Activated T-helper 1 cell treated with Interleukin-2 at 50 U/mL for 16 hours (primary cell): ENCODE results near the gene MMP24.
A peak's percentile ranks its signal among the peaks of the same experiment; 100 is the strongest.
"Not testable (repeated sequence)": the region's sequence is repeated elsewhere in the genome, so short reads cannot be mapped to it uniquely, and the experiment has no call there.

ENCODE experiments used
- DNase-seq: peaks from one replicate; pipeline ENCODE4 v3.0.0-alpha.2; 2020; ENCODE audit warnings: low read depth

MMP24 gene

DNA sequence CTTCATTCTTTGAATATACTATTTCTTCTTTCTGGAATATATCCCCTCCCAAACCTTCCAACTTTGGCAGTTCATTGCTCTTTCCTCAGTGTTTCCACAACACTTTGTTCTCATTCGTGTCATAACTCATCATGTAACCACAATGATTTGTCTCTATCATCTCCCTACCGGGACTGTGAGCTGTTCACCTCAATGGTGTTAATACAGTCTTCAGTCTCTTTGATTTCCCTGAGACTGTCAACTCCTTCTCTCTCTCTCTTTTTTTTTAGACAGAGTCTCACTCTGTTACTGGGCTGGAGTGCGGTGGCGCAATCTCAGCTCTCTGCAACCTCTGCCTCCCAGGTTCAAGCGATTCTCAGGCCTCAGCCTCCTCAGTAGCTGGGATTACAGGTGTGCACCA lies 2.5 kb upstream of the MMP24 start:
- DNase-seq, result no peak

DNA sequence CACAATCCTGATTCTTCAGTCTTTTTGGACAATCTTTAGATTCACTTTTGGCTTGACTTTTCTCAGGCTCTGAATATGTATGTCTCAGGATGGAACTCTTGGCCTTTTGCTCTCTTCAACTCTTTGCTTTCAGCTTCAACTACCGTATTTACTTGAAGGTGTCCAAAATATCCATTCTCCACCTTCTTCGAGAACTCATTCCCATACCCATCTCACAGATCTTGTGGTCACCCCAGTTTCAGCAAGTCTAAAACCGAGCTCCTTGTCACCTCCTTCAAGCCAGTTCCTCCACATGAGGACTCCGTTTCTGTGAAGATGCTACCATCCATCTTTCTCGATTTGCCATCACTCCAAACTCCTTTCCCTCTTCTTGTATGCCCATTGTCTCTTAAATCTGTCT lies 2.0 kb upstream of the MMP24 start:
- DNase-seq, result no peak

DNA sequence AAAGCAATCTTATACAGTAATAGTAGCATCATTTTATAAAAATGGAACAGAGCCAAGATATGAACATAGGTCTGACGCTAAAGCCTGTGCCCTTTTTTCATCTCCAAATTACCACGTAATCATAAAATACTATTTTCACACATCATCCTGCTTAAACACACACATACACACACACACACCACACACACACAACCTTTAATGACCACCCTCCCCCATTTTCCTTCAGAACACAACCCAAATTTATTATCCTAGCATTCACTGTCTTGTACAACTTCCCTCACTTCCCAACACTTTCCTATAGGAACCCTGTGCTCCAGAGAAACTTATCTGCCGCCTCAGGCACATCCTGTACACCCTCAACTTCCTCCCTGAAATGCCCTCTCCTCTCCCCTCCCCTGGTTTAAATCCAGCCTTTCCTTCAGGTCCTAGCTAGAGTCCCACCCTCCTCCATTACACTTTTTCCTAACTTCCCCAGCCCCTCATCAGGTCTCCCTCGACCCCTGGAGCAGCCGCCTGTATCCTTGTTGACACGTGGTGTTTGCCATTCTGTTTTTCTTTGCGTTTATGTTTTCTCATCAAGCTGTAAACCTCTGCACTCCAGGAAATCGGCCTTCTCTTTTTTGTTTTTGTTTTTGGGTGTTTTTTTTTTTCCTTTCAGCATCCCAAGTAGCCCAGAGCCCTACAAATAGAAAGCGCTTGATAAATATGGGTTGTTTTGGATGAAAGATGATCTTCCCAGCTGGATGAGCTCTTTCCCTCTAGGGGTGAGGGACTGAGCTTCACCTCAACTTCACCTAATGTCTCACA lies 968 bp upstream of the MMP24 start:
- DNase-seq, result no peak

DNA sequence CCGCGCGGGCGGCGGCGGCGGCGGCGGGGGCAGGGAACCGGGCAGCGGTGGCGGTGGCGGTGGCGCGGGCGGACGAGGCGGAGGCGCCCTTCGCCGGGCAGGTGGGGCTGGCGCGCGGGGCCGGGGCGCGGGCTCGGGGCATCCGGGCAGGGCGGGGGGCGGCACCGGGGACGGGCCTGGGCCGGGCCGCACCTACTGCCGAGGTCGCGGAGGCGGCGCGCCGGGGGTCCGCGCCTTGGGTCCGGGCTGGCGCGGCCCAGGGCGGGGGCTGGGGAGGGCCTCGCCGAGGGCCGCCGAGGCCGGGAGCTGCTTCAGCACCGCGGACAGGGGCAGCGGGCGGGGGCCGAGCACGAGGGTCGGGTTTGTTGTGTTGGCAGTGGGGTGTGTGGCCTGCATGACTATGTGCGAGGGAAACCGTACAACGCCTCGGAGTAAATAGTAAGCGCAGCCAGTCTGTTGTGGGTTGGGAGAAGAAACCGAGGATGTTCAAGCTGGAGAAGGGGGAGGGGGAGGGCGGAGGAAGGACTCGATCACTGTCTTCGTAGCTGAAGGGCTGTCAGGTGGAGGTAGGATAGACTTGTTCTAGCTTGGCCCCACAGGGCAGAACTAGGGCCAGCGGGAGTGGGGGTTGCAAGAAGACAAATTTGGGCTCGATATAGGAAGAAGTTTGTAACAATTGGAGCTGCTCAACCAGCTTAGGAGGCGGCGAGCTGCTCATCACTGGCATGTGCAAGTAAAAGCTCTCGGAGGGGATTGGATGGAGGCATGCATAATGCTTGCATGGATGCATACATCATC lies 593 bp downstream of the MMP24 start:
- DNase-seq, result peak; percentile 7

DNA sequence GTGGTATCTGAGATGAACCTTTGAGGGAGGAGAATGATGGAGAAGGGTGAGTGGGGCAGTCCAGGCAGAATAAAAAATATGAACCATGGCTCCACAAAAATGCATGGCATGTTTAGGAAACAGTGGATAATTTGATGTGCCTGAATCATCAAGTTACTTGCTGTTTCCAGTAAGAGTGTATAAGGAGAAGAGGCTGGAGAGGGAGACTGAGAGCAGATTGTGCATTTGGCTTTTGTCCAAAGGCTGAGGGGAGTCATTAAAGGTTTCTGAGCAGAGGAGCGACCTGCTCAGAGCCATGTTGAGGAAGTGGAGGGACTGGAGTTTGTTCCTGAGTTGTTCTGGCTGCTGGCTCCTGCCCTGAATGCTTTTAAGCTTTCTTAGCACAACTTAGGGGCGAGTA lies 6.1 kb downstream of the MMP24 start:
- no peak for DNase-seq

DNA sequence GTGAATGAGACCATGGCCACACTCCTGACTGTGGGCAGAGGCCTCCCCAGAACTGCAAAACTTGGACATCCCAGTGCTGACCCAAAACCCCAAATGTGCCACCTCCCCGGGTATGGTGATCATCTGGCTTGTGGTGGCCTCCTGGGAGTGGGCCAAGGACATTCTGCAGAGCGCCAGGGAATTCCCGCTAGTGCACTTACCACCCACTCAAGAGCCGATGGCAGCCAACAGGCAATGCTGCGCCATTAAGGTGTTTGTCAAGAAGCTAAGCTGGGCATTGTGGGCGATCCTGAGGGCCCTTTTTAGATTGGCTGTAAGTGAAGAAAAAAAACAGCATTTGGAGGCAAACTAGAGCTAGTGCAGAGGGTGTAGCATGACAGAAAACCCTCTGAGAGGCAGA lies 9.4 kb downstream of the MMP24 start:
- no peak for DNase-seq

DNA sequence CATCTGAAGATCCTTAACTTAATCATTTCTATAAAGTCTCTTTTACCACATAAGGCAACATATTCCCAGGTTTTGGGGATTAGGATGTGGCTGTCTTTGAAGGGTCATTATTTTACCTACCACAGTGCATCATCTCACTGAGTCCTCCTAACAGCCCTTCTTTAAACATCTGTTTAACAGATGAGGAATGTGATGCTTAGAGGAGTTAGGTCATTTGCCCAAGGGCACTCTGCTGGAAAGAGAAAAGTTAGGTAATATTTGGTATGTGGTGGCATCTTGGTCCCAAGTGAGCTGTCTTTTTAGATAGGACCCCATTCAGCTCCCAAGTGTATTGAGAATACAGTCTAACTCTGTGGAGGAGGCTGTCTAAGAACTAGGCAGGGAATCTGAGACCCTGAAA lies 11.0 kb downstream of the MMP24 start:
- DNase-seq, result no peak

DNA sequence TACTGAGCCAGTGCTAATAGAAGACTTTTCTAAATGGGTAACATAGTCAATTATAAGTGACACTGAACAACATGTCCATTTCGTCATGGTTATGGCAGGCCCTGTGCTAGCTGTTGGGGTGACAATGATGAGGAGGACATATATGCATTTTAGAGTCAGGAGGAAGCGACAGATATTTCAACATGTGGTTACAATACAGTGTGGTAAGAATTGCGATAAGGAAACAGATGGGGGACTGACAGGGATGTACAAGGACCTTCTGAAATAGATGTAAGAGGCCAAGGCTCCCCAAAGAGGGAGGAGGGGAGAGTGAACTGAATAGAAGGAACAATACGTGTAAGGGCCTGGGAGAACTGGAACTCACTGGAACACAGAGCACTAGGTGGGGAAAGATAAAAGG lies 11.7 kb downstream of the MMP24 start:
- DNase-seq, result no peak

DNA sequence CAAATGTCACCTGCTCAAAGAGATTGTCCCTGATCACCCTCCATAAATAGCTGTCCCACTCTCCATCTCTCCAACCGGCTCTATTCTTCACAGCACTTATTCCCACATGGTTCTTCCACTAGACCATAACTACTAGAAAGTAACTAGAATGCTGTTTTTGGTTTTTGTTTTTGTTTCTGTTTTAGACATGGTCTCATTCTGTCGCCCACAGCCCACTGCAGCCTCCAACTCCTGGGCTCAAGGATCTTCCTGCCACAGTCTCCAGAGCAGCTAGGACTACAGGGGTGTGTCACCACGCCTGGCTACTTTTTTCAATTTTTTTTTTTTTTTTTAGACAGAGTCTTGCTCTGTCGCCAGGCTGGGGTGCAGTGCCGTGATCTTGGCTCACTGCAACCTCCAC lies 12.2 kb downstream of the MMP24 start:
- no peak for DNase-seq

DNA sequence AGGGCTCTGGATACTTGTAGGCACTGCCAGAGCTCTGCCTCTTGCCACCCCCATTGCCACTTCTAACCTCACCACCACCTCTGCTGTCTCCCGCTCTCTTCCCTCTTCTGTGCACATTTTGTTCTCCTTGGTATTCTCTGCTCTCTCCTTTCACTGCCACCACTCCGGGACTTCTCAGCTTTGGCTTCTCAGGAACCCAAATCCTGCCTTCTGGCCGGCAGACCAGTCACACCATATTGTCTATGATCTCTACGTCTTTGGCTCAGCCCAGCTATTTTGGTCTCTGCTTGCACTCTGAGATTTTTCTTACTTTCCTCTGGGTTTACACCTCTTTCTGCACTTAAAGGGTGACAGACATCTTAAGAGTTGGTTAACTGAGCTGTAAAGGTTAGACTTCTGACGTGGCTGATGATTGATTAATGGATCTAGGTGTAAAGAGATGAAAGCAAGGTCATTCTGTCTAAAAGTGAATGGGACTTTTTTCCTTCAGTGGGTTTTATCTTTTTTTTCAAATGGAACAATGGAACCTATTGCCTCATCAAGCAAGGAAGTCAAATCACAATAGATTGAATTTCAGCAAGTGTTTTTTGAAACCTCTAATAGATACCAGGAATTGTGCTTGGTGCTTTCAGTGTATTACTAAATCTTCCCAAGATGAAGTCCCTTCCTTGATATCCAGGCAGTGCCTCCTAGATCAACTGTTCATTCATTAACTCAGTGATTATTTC lies 13.8 kb downstream of the MMP24 start:
- DNase-seq, result no peak

DNA sequence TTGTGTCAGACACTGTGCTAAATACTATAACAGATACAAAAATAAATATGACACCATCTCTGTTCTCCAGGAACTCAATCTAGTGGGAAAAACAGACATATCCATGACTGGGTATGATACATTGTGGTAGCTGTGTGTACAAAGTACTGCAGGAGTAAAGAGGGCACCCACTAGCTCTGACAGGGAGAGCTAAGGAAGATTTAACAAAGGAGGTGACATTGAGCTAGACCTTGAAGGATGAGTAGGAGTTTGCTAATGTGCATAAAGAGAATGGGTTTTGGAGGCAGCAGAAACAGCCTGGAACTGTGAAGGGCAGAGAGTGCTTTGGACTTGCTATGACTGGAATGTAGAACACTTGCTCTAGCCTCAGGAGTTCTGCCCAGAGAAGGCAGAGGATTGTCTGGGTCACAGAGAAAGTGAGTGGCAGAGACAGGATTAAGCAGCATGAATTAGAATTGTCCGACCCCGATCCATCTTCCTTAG lies 14.4 kb downstream of the MMP24 start:
- no peak for DNase-seq

DNA sequence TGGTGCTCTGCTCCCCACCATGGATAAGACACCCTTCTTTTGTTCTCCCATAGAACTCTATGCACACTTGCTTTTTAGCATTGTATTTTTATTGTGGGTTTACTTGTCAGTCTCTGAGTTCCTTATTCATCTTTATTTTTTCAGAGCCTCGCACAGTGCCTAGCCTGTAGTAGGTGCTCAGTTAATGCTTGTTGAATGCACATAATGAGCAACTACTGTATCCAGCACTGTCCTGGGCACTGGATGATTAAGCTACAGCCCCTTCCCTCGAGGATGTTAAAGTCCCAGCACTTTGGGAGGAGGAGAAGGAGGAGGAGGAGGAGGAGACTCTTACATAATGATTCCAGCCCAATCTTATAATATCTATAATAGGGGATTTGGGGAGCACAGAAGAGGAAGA lies 16.8 kb downstream of the MMP24 start:
- DNase-seq, result no peak

DNA sequence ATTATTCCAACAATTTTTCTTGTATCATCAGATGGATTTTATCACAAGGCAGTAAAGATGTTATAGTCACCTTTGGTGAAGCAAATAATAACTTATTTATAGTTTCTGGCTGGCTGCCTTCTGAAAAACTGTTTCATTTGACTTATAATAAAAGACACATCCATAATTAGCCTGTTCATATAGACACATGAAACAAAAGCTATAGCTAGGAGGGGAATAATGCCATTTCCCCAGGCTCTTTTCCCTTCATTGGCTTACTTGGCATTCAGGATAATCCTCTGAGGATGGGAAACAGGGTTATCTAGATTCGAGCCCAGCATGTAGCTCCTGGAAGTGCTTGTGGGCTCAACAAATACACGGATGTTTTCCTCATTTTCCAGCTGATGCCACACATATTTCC lies 17.5 kb downstream of the MMP24 start:
- no peak for DNase-seq

DNA sequence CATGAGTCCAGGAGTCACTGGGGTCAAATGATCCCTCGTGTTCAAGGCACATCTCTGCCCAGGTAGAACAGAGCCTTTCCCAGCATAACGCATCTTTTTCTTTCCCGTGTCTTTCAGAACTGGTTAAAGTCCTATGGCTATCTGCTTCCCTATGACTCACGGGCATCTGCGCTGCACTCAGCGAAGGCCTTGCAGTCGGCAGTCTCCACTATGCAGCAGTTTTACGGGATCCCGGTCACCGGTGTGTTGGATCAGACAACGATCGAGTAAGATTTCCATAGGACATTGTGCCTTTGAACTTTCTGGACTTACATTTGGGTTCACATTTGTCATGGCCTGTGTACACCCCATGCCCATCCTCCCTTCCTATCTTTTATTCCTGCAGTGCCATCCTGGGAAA lies 20.2 kb downstream of the MMP24 start:
- no peak for DNase-seq

DNA sequence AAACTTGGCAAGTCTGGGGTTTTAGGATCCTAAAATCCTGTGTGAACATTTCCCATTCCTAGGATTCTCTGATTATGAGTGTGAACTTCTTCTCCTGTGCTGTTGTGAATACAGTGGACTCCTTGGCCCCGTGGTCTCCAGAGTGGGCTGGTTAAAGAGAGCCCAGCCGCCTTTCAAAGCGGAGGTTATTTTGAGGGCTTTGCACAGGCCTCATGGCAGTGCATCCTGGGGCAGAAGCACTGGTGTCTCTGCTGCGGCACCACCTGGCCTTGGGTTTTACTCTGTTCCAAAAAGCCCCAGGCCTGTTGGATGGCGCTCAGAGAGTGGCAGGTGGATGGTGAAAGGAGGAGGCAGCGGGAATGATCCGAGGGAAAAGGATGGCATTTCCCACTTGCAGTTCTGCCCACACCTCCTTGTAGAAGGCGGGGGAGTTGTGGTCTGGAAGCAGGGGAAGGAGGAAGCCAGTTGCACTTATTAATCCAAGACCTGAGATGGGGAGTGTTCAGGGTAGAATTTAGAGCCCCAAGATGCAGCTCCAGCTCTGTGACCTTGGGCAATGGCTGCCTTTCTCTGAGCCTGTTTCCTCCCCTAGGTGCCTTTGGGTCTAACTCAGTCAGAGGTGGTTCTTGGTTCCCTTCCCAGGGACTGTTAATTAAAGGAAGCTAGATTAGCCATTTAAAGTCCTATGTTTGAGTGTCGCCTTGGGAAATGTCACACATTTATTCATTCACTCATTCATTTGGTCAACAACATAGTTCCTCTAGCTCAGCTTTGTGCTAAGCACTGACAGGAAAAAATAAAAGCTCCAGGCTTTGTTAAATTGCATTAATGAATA lies 22.4 kb downstream of the MMP24 start:
- no peak for DNase-seq

DNA sequence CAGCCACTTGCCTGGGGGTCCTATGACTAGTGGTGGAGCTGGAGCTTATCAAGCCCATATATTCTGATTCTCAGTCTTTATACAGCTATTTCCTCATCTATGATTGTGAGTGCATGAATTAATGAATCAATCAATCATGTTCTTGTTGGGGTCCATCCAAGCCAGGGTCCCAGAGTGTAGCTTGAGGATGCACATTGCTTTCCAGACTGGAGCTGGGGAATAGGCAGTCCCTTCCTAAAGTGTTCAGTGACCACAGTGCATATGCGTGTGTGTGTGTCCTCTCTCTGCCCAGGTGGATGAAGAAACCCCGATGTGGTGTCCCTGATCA lies 25.1 kb downstream of the MMP24 start:
- DNase-seq, result no peak

DNA sequence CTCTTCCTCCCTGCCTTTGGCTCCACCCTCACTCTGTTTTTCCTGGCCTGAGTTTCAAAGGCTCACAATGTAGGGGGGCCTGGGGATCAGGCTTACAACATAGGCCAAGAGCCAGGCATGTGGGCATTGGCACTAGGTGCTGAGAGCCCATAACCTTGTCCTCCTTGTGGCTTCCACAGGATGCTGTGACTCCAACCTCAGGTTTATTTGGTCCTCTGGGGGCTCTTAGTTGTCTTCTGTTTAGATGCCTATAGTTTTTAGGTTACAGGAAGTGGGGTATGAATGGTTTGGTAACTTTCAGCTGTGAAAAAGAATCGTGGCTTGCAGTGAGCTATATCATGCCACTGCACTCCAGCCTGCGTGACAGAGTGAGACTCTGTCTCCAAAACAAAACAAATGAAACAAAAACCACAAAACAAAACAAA lies 25.6 kb downstream of the MMP24 start:
- no peak for DNase-seq

DNA sequence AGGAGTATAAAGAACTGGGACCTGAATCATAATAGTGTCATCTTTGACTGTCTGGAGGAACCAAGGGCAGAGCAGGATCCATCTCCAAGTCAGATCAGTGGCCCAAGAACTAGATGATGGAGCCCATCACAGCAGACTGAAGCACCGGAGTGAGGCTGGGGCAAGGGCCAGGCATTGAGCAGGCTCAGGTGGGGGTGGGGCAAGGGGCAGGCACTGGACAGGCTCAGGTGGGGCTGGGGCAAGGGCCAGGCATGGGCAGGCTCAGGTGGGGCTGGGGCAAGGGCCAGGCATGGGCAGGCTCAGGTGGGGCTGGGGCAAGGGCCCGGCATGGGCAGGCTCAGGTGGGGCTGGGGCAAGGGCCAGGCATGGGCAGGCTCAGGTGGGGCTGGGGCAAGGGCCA lies 26.1 kb downstream of the MMP24 start:
- not testable (repeated sequence) for DNase-seq

DNA sequence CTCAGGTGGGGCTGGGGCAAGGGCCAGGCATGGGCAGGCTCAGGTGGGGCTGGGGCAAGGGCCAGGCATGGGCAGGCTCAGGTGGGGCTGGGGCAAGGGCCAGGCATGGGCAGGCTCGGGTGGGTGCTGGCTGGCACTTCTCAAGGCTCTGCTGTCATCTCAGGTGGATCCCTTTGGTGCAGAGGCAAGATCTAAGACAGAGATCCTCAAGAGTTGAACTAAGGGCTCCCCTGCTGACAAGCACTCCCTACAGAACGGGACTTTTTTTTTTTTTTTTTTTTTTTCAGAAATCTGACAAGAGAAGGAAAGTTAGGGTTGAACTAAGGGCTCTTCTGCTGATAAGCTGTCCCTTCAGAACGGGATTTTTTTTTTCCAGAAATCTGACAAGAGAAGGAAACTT lies 26.5 kb downstream of the MMP24 start:
- DNase-seq, result no peak

DNA sequence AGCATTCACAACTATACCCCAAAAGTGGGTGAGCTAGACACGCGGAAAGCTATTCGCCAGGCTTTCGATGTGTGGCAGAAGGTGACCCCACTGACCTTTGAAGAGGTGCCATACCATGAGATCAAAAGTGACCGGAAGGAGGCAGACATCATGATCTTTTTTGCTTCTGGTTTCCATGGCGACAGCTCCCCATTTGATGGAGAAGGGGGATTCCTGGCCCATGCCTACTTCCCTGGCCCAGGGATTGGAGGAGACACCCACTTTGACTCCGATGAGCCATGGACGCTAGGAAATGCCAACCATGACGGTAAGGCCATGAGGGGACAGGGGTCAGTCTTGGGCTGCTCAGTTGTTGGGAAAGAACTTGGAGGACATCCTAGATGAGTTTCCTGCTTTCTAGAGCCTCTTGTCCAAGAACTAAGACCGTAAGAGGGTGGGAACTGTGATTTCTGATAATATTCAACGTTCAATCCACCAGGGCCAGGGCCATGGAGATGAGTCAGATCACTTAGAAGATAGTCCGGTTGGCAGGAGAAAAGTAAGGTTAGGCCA lies 28.0 kb downstream of the MMP24 start:
- DNase-seq, result no peak

DNA sequence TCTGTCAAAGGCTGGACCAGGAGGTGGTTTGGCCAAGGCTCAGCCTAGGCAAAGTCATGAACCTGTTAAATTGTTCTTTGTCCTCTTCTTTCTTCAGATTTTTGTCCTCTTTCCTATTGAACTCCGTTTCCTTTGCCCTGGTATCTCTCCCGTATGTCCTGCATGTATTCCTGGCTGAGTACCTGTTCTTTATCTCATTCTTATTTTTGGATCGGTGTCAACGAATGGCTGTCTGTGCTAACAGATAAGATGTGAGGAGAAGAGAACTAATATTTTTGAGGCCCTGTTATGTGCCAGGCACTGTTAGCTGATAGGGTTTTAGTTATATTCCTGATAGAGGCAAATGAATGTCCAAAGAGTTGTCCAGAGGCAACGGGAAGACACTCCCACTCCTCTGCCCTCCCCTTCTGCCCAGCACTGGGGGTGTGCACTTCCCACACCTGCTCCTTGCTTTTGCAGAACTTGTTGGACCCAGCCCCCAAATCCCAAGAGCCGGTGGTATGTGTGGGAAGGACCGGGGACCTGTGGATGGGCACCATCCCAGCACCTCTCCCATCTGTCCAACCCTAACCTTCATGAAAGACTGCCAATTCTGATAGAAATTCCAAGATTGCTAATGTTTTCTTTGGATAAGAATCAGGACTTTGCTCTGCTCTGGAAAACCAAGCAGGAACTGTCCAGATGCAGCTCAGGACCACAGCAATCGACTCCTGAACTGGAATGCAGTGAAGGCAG lies 30.9 kb downstream of the MMP24 start:
- DNase-seq, result no peak
